Measurements from ENCODE around the gene NXT1. TPM values are rescaled to one million over a fixed set of nuclear protein-coding genes. Genes with fewer than 3 reads are reported as not detected.

The NXT1 gene
- total RNA-seq, 1 experiment from 2014 or later: 98.0 TPM

- H3K4me3 ChIP-seq (ENCODE audit: low read length): peak overlapping the region; percentile 92
- DNase-seq (peak; percentile 26), ATAC-seq (no peak)
- intact Hi-C loops (cut with micrococcal nuclease): loop anchor here (5.0 kb wide), 2 partner anchors 266 to 779 kb away; partner anchors contain the start of gene FOXA2
- no peaks in the 10 kb centered on the region for H3K9me3 ChIP-seq (ENCODE audit: low read length)
- H3K27me3 ChIP-seq (ENCODE audit: low read length): no peaks in the 10 kb centered on the region
- POLR2A ChIA-PET (ENCODE audit: unreplicated experiment): no interaction called here
- peak overlapping the region; percentile 90 for H3K4me2 ChIP-seq (ENCODE audit: low read length)
- peaks cover 44% of the 10 kb centered on the region for H3K4me1 ChIP-seq (ENCODE audit: insufficient read depth, low read length)
- H3K9me2 ChIP-seq (replicated peaks; ENCODE audit: low read length): no peaks in the 10 kb centered on the region
- CTCF ChIA-PET: interaction anchor here (1.2 kb wide), 1 partner anchor 11 kb away, joined by 7 read pairs; no protein-coding TSS in a partner anchor
- no peak for TF ChIP-seq EZH2 (IDR thresholded peaks at IDR 0.05; ENCODE audit: low read length, unreplicated experiment)
- TF ChIP-seq CTCF (conservative IDR thresholded peaks at IDR 0.05; ENCODE audit: low read depth, low read length): no peak
- TF ChIP-seq EZH2phosphoT487 (IDR thresholded peaks at IDR 0.05; ENCODE audit: borderline replicate concordance, low read length): no peak
- H3K79me2 ChIP-seq (ENCODE audit: low read length): peaks cover 42% of the 10 kb centered on the region
- H3F3A ChIP-seq (ENCODE audit: low read length, unreplicated experiment): peaks cover 8% of the 10 kb centered on the region
- H4K20me1 ChIP-seq (ENCODE audit: low read length): peaks cover 17% of the 10 kb centered on the region
- H3K36me3 ChIP-seq (ENCODE audit: low read depth, low read length): peaks cover 6% of the 10 kb centered on the region; the same call in 1 of the 2 replicates
- peak overlapping the region; percentile 73 for H2AFZ ChIP-seq (ENCODE audit: low read length)
- H3K27ac ChIP-seq (ENCODE audit: low read length): peak overlapping the region; percentile 62
- peak overlapping the region; percentile 82 for H3K9ac ChIP-seq (ENCODE audit: low read length)
- BruUV-seq (replicated peaks): no TSS peak
These were observed 10.5 kb downstream of the NXT1 start for GRCh38 chr20:23361119-23361475.

GRCh38 chr20:23361476-23362391, 11.1 kb downstream of the NXT1 start, which contains the start of gene GZF1:
Gene GZF1, plus strand, starts transcription at chr20:23362182. Its CDS starts 2,202 bp downstream, at chr20:23364384.
- no TSS peak for BruUV-seq (replicated peaks)
- no peaks in the 10 kb centered on the region for H3K9me3 ChIP-seq (ENCODE audit: low read length)
- ATAC-seq: peak; percentile 76
- H3K79me2 ChIP-seq (ENCODE audit: low read length): peaks cover 47% of the 10 kb centered on the region
- no peaks in the 10 kb centered on the region for H3K9me2 ChIP-seq (replicated peaks; ENCODE audit: low read length)
- peaks cover 48% of the 10 kb centered on the region for H3K4me1 ChIP-seq (ENCODE audit: insufficient read depth, low read length)
- ChIA-PET CTCF (interaction anchor here (1.2 kb wide), 1 partner anchor 12 kb away, joined by 7 read pairs; no protein-coding TSS in a partner anchor), POLR2A (ENCODE audit: unreplicated experiment) (interaction anchor here (0.8 kb wide), 1 partner anchor 11 kb away, joined by 5 read pairs; the partner anchor contains the start of gene NXT1)
- peak within 1 kb of the TSS; percentile 76 for H2AFZ ChIP-seq (ENCODE audit: low read length)
- peaks cover 24% of the 10 kb centered on the region for H4K20me1 ChIP-seq (ENCODE audit: low read length)
- no peaks in the 10 kb centered on the region for H3K27me3 ChIP-seq (ENCODE audit: low read length)
- peaks cover 6% of the 10 kb centered on the region; the same call in 1 of the 2 replicates for H3K36me3 ChIP-seq (ENCODE audit: low read depth, low read length)
- H3K27ac ChIP-seq (ENCODE audit: low read length): peak within 1 kb of the TSS; percentile 62
- intact Hi-C loops (cut with micrococcal nuclease): loop anchor here (1.0 to 5.0 kb wide), 3 partner anchors 11 to 779 kb away; partner anchors contain the start of genes FOXA2 and NXT1
- H3K4me3 ChIP-seq (ENCODE audit: low read length): peak within 1 kb of the TSS; percentile 92
- peak; percentile 99 for DNase-seq
- TF ChIP-seq EZH2 (IDR thresholded peaks at IDR 0.05; ENCODE audit: low read length, unreplicated experiment) (no peak), EZH2phosphoT487 (IDR thresholded peaks at IDR 0.05; ENCODE audit: borderline replicate concordance, low read length) (peak; percentile 95)
- H3K4me2 ChIP-seq (ENCODE audit: low read length): peak within 1 kb of the TSS; percentile 99
- peak within 1 kb of the TSS; percentile 82 for H3K9ac ChIP-seq (ENCODE audit: low read length)
- H3F3A ChIP-seq (ENCODE audit: low read length, unreplicated experiment): peaks cover 8% of the 10 kb centered on the region

GRCh38 chr20:23362392-23363256, 12.0 kb downstream of the NXT1 start:
- H2AFZ ChIP-seq (ENCODE audit: low read length): peak overlapping the region; percentile 76
- peaks cover 55% of the 10 kb centered on the region for H3K79me2 ChIP-seq (ENCODE audit: low read length)
- H3K4me1 ChIP-seq (ENCODE audit: insufficient read depth, low read length): peaks cover 49% of the 10 kb centered on the region
- intact Hi-C loops (cut with micrococcal nuclease): loop anchor here (1.0 to 5.0 kb wide), 3 partner anchors 12 to 780 kb away; partner anchors contain the start of genes FOXA2 and NXT1
- BruUV-seq (replicated peaks): TSS peak; percentile 36
- no peaks in the 10 kb centered on the region for H3K9me3 ChIP-seq (ENCODE audit: low read length)
- no peak overlapping the region for H3K27ac ChIP-seq (ENCODE audit: low read length)
- peak overlapping the region; percentile 67 for H3K9ac ChIP-seq (ENCODE audit: low read length)
- DNase-seq (peak; percentile 31), ATAC-seq (peak; percentile 12)
- H3K4me3 ChIP-seq (ENCODE audit: low read length): peak overlapping the region; percentile 92
- peaks cover 9% of the 10 kb centered on the region; the same call in 1 of the 2 replicates for H3K36me3 ChIP-seq (ENCODE audit: low read depth, low read length)
- TF ChIP-seq EZH2phosphoT487 (IDR thresholded peaks at IDR 0.05; ENCODE audit: borderline replicate concordance, low read length) (no peak), EZH2 (IDR thresholded peaks at IDR 0.05; ENCODE audit: low read length, unreplicated experiment) (no peak), CTCF (conservative IDR thresholded peaks at IDR 0.05; ENCODE audit: low read depth, low read length) (peak; percentile 17; the same call in 1 of the 2 replicates)
- peak overlapping the region; percentile 99 for H3K4me2 ChIP-seq (ENCODE audit: low read length)
- CTCF ChIA-PET: no interaction called here
- POLR2A ChIA-PET (ENCODE audit: unreplicated experiment): no interaction called here
- no peaks in the 10 kb centered on the region for H3K9me2 ChIP-seq (replicated peaks; ENCODE audit: low read length)
- peaks cover under 1% of the 10 kb centered on the region for H3F3A ChIP-seq (ENCODE audit: low read length, unreplicated experiment)
- H4K20me1 ChIP-seq (ENCODE audit: low read length): peaks cover 32% of the 10 kb centered on the region
- no peaks in the 10 kb centered on the region for H3K27me3 ChIP-seq (ENCODE audit: low read length)

Data from PC-3 (cell line).